OCI-M2 (cell line): ENCODE measurements around the gene MMP24.
"Not testable (repeated sequence)": the region's sequence is repeated elsewhere in the genome, so short reads cannot be mapped to it uniquely, and the experiment has no call there.

Source experiments
- DNase-seq: peaks from one replicate; lab custom pipeline; 2025; ENCODE audit not compliant: unreplicated experiment; lab: John Stamatoyannopoulos, UW

The MMP24 gene

DNA sequence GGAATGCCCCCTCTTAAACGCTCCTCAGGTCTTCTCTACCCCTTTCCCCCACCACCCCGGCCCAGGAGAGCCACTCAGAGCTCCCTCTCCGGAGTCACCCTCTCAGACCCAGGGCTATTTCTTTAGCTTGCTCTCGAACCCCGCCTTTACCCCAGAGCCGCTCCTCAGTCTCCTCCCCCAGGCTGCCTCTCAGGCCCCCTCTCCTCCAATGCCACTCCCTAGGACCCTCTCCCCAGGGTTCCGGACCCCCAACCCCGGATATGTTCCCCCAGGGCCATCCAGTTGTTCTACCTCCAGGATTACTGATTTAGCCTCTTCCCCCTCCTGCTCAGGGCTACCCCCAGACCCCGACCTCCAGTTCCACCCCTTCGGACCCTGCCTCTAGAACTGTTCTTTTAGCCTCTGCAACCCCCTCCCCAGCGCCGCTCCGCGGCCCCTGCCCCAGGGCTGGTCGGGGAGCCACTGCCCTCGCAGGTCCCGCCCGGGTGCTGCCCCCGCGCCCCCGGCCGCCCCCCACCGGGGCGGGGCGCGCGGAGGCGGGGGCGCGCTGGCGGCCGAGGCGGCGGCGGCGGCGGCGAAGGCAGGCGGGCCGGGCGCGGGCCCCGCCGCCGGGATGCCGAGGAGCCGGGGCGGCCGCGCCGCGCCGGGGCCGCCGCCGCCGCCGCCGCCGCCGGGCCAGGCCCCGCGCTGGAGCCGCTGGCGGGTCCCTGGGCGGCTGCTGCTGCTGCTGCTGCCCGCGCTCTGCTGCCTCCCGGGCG lies at the start of gene MMP24:
TSS of gene MMP24 (plus strand) at position 565 of the 758 bp plus-strand sequence. CDS start at position 614, 49 bp downstream.
- no peak for DNase-seq

DNA sequence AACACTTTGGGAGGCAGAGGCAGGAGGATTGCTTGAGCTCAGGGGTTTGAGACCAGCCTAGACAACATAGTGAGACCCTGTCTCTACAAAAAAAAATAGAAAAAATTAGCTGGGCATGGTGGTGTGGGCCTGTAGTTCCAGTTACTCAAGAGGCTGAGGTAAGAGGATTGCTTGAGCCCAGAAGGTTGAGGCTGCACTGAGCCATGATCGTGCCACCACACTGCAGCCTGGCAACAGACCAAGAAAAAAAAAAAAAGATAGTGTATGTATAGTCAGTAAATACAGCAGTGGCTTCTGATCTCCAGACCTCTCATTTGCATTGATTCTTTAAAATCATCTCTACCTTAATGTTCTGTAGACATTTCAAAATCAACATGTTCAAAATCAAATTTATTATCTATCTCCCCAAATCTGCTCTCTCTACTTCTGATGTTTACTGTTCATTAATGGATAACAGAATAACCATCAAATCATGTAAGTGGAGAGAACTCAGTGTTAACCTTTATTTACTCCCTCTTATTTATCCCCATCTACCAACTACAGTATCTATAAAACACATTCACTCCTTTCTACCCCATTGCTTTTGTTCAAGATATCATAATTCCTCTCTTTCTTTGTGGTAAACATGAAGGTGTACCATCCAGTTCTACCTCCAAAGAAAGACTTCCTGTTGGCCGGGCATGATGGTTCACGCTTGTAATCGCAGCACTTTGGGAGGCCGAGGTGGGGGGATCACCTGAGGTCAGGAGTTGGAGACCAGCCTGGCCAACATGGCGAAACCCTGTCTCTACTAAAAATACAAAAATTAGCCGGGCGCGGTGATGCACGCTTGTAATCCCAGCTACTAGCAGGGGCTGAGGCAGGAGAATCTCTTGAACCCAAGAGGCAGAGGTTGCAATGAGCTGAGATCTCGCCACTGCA lies 46.9 kb upstream of the MMP24 start:
- no peak for DNase-seq

DNA sequence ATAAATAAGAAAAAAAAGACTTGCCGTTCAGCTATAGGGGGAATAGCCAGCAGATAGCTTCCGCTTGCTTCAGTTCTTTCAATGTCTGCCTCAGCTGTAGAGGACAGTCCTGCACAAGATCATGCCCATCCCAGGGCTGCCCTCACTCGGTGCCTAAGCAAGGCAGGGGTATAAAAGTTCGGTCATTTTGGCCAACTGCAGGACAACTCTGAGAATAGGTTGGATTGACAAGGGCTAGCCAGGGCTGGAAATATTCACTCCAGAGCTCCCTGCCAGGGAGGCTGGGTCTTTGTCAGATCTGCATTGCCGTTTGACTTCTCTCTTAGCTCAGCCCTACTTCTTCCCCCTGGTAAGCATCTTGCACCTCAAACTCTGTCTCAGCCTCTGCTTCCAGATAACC lies 46.2 kb upstream of the MMP24 start:
- no peak for DNase-seq

DNA sequence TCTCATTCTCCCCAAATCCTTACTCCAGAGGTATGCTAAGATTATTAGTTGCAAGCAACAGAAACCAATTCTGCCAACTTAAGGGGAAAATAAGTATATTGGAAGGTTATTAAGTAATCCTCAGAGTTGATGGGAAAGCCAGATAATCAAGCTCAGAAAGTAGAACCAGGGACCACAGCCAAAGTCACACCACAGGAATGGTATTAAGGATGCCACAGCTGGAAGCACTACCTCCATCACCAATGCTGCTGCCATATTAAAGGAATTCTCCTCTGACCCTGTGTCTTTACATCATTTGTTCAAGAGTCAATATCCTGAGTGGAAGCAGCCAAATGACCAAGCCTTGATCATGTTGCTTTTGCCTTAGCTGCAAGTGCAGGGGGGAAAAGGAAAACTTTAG lies 44.8 kb upstream of the MMP24 start:
- no peak for DNase-seq

DNA sequence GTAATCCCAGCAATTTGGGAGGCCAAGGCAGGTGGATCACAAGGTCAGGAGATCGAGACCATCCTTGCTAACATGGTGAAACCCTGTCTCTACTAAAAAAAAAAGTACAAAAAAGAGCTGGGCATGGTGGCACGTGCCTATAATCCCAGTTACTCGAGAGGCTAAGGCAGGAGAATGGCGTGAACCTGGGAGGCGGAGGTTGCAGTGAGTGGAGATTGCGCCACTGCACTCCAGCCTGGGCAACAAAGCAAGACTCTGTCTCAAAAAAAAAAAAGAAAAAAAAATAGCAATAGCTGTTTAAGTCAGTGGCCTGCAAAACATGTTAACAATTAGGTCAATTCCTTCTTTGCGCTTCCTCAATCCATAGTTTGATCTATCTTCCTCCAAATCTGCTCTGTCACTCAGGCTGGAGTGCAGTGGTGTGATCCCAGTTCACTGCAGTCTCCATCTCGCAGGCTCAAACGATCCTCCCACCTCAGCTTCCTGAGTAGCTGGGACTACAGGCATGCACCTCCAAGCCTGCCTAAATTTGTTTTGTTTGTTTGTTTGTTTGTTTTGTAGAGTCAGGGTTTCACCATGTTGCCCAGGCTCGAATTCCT lies 39.7 kb upstream of the MMP24 start:
- DNase-seq = not testable (repeated sequence)

DNA sequence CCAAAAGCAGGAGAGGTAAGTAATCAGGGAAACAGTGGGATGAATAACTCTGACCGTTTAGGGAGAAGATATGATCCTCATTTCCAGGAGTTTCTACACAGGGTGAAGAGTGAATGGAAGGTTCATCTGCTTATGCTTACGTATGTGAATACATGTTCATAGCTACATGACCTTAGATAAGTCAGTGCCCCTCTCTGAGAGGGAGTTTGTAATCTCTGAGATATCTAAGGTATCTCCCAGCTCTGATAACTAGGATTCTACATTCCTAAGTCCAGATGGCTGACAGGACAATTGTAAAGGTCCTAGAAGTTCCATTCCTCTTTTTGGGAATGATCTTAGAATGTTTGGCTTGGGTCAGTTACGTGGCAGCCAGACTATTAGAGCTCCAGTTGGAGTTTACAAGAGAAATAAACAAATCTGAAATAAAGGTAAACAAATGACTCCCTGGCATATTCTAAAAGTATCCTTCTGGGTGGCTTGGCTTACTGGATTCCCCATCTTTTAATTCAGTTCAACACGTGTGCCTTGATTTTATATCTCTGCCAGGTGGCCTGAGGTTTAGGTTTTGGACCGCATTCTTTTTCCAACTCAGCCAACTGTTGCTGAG lies 38.8 kb upstream of the MMP24 start:
- no peak for DNase-seq

DNA sequence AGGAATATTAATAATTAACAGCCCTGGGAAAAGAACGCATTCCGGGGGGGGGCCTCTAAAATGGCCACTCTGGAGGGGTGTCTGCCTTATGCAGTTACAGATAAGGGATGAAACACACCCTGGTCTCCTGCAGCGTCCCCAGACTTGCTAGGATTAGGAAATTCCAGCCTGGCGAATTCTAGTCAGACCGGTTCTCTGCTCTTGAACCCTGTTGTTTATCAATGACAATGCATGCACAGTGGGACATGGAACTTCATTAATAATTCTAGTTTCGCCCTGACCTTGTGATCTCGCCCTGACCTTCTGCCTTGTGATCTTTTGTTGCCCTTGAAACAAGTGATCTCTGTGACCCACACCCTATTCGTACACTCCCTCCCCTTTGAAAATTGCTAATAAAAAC lies 37.3 kb upstream of the MMP24 start:
- DNase-seq = not testable (repeated sequence)

DNA sequence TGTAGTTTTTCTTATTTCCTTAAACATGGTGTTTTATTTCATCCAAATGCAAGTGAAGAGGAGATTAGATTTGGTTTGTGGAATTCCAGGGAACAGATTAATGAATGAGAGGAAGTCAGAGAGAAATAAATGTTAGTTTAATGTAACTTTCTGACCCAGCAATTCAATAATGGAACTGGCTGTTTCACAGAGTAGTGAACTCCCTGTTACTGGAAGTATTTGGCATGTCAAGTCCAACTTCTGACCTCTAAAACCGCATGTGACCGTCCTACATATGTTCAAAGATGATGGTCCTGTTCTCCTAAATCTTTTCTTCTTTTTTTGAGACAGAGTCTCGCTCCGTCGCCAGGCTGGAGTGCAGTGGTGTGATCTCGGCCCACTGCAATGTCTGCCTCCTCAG lies 35.9 kb upstream of the MMP24 start:
- DNase-seq = no peak

DNA sequence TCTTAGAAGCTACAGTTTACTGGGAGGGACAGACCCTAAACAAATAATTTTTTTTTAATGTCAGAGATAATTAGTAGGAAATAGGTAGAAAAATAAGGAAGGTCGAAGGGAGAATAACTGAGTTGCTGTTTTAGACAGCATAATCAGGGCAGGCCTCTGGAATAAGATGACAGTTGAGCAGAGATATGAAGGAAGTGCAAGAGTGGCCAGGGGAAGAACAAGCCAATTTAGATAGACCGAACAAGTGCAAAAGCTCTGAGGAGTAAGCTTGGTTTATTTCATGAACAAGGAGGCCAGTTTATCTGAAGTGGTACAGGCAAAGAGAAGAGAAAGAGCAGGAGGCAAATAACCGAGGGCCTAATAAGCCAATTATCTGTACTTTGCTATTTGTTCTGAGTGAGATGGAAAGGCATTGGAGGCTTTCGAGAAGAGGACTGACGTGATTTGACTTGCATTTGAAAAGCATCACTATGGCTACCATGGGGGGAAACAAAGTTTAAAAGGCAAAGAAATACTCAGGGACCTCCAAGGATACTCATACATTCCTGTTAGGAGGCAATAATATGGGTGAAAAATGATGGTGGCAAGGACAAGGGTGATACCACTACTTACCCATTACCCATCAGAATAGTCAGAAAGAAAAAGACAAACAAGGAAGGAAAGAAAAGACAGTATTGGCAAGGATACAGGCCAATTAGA lies 34.9 kb upstream of the MMP24 start:
- no peak for DNase-seq

DNA sequence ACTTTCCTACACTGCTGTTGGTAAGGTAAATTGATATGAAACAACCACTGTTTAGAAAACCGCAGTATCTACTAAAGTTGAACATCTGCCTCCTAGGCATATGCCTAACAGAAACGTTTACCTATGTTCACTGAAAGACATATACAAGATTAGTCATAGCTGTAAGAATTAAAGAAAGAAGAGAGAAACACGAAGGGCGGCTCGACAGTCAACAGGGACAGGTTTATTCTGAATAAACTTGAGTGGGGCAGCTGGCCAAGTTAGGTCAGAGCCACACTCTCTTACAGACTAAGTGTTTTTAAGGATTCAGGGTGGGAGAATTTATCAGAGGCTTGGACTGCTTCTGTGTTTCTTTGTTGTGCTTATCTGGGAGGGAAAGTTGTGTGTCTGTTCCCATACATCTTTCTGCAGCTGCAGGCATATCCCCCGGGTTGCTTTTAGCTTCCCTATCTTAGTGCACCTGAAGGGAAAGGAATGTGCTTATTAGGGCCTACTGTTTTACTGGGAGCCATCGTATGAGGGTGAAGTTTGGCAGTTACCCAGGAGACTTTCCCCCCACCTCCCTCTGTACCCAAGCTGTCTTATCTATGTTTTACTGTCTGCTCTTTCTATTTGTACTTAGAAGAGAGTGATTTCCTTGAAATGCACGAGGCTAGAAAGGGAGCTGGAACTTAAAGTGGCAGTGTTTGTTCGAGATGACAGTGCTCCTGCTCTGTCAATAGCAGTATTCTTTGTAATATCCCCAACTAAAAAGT lies 34.2 kb upstream of the MMP24 start:
- peak; percentile 61 for DNase-seq

DNA sequence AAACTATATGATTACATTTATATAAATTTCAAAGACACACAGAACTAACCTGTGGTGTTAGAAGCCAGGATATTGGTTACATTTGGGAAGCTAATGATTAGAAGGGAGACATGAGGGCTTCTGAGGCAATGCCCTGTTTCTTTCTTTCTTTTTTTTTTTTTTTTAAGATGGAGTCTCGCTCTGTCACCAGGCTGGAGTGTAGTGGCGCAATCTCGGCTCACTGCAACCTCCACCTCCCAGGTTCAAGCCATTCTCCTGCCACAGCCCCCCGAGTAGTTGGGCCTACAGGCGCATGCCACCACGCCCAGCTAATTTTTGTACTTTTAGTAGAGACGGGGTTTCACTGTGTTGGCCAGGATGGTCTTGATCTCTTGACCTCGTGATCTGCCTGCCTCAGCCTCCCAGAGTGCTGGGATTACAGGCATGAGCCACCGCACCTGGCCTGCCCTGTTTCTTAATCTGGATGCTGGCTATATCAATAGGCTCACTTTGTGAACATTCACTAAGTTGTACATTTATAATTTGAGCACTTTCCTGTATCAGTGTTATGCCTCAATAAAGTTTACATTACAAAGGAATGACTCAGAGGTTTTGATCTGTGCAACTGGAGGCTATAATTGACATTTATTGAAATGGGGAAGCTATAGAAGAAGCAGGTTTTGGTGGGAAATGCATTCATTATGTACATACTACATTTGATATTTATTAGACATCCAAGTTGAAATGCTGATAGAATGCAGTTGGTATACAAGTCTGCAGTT lies 33.3 kb upstream of the MMP24 start:
- DNase-seq = not testable (repeated sequence)

DNA sequence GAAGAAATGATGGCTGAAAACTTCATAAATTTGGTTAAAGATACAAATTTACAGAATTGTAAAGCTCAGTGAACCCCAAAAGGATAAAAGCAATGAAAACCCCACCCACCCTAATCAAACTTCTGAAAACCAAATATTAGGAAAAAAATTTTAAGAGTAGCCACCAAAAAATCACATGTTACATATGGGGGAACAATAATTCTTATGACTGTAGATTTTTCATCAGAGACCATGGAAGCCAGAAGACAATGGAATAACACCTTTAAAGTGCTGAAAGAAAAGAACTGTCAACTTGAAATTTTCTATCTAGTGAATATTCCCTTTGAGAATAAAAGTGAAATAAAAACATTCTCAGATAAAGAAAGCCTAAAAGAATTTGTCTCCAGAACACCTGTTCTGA lies 30.2 kb upstream of the MMP24 start:
- no peak for DNase-seq

DNA sequence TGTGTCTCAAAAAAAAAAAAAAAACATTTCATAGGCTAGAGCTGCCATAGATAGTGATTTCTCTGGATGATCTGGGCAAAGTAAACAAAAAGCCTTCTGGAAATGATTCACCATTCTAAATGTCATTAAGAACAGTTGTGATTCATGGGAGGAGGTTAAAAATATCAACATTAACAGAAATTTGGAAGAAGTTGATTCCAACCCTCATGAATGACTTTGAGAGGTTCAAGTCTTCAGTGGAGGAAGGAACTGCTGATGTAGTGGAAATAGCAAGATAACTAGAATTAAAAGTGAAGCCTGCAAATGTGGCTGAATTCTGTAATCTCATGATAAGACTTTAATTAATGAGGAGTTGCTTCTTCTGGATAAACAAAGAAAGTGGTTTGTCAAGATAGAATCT lies 26.8 kb upstream of the MMP24 start:
- no peak for DNase-seq

DNA sequence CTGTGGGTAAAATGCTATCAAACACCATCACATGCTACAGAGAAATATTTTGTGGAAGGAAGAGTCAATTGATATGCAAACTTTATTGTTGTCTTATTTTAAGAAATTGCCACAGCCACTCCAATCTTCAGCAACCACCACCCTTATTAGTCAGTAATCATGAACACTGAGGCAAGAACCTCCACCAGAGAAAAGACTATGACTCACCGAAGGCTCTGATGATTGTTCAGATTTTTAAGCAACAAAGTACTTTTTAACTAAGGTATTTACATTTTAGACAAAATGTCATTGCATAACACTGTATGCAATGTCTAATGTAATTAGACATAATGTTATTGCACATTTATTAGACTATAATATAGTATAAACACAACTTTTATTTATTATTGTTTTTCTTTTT lies 26.2 kb upstream of the MMP24 start:
- DNase-seq = no peak

DNA sequence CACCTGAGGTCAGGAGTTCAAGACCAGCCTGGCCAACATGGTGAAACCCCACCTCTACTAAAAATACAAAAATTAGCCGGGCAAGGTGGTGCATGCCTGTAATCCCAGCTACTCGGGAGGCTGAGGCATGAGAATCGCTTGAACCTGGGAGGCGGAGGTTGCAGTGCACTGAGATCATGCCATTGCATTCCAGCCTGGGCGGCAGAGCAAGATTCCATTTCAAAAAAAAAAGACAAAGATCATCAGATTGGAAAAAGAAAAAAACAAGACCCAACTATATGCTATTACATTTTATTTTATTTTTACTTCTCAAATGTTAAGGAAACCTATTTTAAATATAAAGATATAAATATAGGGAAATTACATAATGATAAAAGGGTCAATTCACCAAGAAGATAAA lies 25.0 kb upstream of the MMP24 start:
- DNase-seq = not testable (repeated sequence)

DNA sequence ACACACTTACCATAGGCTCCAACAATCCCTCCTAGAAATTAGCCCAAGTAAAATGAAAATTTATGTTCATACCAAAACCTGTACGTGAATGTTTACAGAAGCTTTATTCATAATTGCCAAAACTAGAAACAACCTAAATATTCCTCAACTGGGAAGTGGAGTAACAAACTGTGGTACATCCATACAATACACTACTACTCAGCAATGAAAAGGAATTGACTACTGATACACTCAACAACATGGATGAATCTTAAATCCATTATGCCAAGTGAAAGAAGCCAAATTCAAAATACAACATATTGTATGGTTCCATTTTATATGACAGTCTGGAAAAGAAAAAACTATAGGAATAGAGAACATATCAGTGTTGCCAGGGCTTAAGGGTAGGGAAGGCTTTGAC lies 19.7 kb upstream of the MMP24 start:
- DNase-seq = no peak

DNA sequence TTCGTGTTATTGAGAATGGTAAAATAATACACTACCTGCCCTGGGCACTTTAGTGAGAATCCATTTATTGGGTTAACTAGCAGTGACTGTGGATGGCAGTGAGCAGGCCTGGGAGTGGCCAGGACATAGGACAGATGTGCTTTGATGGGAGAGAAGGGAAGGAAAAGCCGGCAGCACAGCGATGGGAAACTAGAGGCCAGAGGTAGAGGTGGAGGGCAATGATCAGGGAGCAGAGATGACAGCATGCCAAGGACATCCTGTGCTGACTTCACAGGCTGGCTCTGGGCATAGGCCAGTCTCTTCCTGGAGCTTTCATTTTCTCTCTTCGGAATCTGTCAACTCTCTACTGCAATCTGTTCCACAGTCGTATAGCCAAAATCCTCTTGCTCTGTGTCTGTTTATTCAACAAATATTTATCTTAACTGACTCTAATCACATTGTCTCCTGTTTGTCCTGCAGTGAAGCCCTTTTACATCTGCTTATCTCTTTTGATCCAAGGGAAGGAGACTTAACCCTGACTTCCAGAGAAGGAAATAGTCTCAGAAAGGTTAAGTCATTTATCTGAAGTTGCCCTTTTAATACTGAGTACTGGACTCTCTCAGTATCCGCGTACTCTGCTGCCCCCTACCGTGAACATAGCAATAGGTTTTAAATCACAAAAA lies 18.4 kb upstream of the MMP24 start:
- DNase-seq = peak; percentile 74

DNA sequence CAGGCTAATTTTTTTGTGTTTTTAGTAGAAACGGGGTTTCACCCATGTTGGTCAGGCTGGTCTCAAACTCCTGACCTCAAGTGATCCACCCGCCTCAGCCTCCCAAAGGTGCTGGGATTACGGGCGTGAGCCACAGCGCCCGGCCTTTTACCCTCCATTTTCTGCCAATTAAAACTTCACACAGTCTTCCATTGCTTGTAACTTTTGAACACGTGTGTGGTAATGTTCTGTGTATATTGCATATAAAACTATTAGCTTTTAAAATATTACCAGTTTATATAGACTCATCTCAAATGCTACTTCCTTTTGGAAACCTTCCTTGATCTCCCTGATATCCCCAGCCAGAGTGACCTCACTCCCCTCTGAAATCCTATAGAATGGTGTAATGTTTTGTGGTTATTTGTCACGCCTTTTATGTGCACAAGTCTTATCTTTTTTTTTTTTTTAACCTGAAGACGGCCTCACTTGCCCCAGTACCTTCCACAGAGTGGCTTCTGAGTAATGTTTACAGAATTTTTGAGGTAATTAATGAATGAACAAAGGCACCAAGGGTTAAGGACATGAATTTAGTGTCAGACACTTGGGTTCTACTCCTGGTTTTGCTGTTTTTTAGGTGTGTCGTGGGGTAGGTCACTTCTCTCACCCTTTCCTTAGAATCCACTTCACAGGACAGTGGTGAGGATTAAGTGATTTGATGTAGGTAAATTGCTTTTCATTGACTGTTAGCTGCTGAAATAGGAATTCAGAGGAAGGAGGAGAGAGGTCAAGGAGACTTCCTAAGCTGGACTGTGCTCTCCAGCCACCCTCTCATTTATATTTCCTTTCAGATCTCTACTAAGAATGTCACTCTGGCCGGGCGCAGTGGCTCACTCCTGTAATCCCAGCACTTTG lies 11.2 kb upstream of the MMP24 start:
- no peak for DNase-seq
